H1 (cell line): ENCODE measurements around the gene GPER1. TPM values are rescaled to one million over a fixed set of nuclear protein-coding genes. Genes with fewer than 3 reads are reported as not detected.
A peak's percentile ranks its signal among the peaks of the same experiment; 100 is the strongest.

Experiments
- POU5F1 ChIP-seq: IDR thresholded peaks from 2 replicates; pipeline ENCODE4 v1.6.1; 2011; ENCODE audit warnings: low read depth, mild to moderate bottlenecking, low read length, moderate library complexity
- RNF2 ChIP-seq: fragments of 200-900, 300-1000 bp; sonication (generic); IDR thresholded peaks from 2 replicates; pipeline ENCODE4 v1.7.1; 2016; ENCODE audit warnings: borderline replicate concordance, low read depth, mild to moderate bottlenecking, antibody characterized with exemption, low read length; ENCODE audit not compliant: poor library complexity, severe bottlenecking; ENCODE audit errors: missing control alignments
- RXRA ChIP-seq: IDR thresholded peaks from 2 replicates; pipeline ENCODE4 v1.6.1; 2011; ENCODE audit warnings: low read depth, mild to moderate bottlenecking, low read length, moderate library complexity; ENCODE audit not compliant: insufficient read depth
- SP1 ChIP-seq: IDR thresholded peaks from 2 replicates; pipeline ENCODE4 v1.6.1; 2011; ENCODE audit warnings: low read depth, low read length
- SP2 ChIP-seq: IDR thresholded peaks from 2 replicates; pipeline ENCODE4 v1.6.1; 2012; ENCODE audit warnings: mild to moderate bottlenecking, low read length, inconsistent platforms
- SRF ChIP-seq: IDR thresholded peaks from 2 replicates; pipeline ENCODE4 v1.6.1; 2011; ENCODE audit warnings: mild to moderate bottlenecking, low read depth, low read length, moderate library complexity
- TEAD4 ChIP-seq: IDR thresholded peaks from 2 replicates; pipeline ENCODE4 v1.6.1; 2012; ENCODE audit warnings: low read depth, low read length, inconsistent platforms, mixed read lengths
- ZNF274 ChIP-seq: IDR thresholded peaks from 2 replicates; pipeline ENCODE4 v1.7.0; 2012; ENCODE audit warnings: low read length, borderline replicate concordance; ENCODE audit errors: extremely low read depth
- polyA plus RNA-seq, 7 experiments: library from polyadenylated mRNA; depleted of rRNA in 3 of 7; stranded (reverse) in 5 of 7; unstranded in 2 of 7; fragments of >200 nt in 5 of 7; fragments of 200-250 nt in 2 of 7; gene quantifications; 1 replicate in 5 of 7; 2 replicates in 1 of 7; 4 replicates in 1 of 7; pipeline versions ENCODE4 v1.2.1 to v1.2.3, GENCODE V29; 2011 to 2013; ENCODE audit warnings: missing spikeins in 2 of 7, mixed read lengths in 2 of 7
- total RNA-seq: library from RNA; stranded (reverse); fragmentation: NEBNext Ultra II Directional; extraction: Animal tissue kit (Norgen Biotek cat#: 25700); gene quantifications from 2 replicates; pipeline ENCODE4 v1.2.1, GENCODE V29; 2021
- TF ChIP-seq, protein P1 (sequence below): fragments of 300-600 bp; sonication (generic); IDR thresholded peaks from 2 replicates; pipeline ENCODE4 v1.7.1; 2012; ENCODE audit warnings: low read length, moderate library complexity, mild to moderate bottlenecking, inconsistent platforms; ENCODE audit not compliant: insufficient replicate concordance
- TF ChIP-seq, protein P2 (sequence below): IDR thresholded peaks from 2 replicates; pipeline ENCODE4 v1.6.1; 2011; ENCODE audit warnings: low read depth, mild to moderate bottlenecking, low read length; ENCODE audit not compliant: insufficient read depth

The GPER1 gene
- total and polyA plus RNA-seq, 2 of the 8 experiments (the other 6 are each of a cell fraction or from before 2014, with no cell fraction given), result 0.24 to 0.47 TPM

- TF ChIP-seq, protein P1, sequence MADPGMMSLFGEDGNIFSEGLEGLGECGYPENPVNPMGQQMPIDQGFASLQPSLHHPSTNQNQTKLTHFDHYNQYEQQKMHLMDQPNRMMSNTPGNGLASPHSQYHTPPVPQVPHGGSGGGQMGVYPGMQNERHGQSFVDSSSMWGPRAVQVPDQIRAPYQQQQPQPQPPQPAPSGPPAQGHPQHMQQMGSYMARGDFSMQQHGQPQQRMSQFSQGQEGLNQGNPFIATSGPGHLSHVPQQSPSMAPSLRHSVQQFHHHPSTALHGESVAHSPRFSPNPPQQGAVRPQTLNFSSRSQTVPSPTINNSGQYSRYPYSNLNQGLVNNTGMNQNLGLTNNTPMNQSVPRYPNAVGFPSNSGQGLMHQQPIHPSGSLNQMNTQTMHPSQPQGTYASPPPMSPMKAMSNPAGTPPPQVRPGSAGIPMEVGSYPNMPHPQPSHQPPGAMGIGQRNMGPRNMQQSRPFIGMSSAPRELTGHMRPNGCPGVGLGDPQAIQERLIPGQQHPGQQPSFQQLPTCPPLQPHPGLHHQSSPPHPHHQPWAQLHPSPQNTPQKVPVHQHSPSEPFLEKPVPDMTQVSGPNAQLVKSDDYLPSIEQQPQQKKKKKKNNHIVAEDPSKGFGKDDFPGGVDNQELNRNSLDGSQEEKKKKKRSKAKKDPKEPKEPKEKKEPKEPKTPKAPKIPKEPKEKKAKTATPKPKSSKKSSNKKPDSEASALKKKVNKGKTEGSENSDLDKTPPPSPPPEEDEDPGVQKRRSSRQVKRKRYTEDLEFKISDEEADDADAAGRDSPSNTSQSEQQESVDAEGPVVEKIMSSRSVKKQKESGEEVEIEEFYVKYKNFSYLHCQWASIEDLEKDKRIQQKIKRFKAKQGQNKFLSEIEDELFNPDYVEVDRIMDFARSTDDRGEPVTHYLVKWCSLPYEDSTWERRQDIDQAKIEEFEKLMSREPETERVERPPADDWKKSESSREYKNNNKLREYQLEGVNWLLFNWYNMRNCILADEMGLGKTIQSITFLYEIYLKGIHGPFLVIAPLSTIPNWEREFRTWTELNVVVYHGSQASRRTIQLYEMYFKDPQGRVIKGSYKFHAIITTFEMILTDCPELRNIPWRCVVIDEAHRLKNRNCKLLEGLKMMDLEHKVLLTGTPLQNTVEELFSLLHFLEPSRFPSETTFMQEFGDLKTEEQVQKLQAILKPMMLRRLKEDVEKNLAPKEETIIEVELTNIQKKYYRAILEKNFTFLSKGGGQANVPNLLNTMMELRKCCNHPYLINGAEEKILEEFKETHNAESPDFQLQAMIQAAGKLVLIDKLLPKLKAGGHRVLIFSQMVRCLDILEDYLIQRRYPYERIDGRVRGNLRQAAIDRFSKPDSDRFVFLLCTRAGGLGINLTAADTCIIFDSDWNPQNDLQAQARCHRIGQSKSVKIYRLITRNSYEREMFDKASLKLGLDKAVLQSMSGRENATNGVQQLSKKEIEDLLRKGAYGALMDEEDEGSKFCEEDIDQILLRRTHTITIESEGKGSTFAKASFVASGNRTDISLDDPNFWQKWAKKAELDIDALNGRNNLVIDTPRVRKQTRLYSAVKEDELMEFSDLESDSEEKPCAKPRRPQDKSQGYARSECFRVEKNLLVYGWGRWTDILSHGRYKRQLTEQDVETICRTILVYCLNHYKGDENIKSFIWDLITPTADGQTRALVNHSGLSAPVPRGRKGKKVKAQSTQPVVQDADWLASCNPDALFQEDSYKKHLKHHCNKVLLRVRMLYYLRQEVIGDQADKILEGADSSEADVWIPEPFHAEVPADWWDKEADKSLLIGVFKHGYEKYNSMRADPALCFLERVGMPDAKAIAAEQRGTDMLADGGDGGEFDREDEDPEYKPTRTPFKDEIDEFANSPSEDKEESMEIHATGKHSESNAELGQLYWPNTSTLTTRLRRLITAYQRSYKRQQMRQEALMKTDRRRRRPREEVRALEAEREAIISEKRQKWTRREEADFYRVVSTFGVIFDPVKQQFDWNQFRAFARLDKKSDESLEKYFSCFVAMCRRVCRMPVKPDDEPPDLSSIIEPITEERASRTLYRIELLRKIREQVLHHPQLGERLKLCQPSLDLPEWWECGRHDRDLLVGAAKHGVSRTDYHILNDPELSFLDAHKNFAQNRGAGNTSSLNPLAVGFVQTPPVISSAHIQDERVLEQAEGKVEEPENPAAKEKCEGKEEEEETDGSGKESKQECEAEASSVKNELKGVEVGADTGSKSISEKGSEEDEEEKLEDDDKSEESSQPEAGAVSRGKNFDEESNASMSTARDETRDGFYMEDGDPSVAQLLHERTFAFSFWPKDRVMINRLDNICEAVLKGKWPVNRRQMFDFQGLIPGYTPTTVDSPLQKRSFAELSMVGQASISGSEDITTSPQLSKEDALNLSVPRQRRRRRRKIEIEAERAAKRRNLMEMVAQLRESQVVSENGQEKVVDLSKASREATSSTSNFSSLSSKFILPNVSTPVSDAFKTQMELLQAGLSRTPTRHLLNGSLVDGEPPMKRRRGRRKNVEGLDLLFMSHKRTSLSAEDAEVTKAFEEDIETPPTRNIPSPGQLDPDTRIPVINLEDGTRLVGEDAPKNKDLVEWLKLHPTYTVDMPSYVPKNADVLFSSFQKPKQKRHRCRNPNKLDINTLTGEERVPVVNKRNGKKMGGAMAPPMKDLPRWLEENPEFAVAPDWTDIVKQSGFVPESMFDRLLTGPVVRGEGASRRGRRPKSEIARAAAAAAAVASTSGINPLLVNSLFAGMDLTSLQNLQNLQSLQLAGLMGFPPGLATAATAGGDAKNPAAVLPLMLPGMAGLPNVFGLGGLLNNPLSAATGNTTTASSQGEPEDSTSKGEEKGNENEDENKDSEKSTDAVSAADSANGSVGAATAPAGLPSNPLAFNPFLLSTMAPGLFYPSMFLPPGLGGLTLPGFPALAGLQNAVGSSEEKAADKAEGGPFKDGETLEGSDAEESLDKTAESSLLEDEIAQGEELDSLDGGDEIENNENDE, result no peak
- TF ChIP-seq, protein P2, sequence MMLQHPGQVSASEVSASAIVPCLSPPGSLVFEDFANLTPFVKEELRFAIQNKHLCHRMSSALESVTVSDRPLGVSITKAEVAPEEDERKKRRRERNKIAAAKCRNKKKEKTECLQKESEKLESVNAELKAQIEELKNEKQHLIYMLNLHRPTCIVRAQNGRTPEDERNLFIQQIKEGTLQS, result no peak
- TF ChIP-seq SP2 (no peak), TEAD4 (peak; percentile 84), SP1 (no peak), RXRA (no peak), SRF (no peak), ZNF274 (no peak), RNF2 (no peak), POU5F1 (no peak)
Measured at GRCh38 chr7:1060315-1061072, 27.4 kb upstream of the GPER1 start (continued).
